ENCODE results near the gene HOXB3.

Gene HOXB3

GRCh38 chr17:48569674-48570324 lies 20.2 kb downstream of the HOXB3 start:
- no peak for DNase-seq (ENCODE audit: low spot score)

GRCh38 chr17:48569240-48569582 lies 20.8 kb downstream of the HOXB3 start:
- DNase-seq (ENCODE audit: low spot score) = no peak

DNA sequence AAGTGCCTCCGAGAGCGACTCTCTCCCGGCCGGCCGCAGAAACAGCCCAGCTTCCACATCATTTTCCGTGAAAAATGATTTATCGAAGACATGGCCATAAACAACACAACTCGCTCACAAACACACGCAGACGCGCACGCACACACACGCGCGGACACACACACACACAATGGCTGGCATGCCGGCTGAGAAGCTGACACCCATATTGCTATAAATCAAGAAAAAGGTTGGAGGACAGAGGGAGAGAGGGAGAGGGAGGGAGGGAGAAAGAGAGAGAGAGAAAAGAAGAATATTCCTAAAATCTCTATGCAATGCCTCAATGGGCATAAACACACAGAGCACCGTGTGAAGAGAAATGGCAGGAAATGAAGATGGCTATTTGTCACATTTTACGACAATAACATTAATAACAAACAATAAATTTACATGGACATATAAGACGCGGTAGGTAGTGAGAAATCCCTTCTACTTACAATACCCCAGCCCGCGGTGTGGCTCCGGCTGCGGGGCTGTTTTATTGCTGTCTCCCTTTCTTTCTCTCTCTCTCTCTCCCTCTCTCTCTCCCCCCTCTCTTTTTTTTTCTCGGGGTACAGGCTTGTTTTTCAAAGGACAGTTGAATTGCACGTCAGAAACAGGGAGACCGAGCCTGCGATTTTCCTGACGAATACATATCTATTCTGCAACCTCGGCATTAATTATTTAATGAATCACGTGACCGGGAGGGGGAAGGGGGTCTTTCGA lies 21.4 kb downstream of the HOXB3 start:
- DNase-seq (ENCODE audit: low spot score) = no peak

- no peak for DNase-seq (ENCODE audit: low spot score)
Measured at GRCh38 chr17:48567646-48568354, 22.2 kb downstream of the HOXB3 start.

DNA sequence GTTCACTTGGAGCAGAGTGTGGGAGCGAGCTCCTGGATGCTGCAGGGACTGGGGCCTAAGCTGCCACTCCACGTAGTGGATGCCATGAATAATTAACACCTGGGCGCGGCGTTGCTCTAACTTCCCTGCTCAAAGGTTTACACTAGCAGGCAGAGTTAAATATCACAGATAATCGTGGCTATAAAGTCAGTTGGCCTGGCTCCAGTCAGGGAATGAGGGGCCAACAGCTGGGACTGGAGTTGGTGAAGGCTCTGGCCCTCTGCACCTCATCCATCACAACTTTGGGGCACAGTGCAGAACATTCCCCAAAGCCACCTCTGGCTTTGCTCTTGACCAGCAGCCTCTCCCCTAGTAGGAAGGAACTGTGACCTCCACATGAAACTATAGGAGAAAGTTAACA lies 22.8 kb downstream of the HOXB3 start:
- DNase-seq (ENCODE audit: low spot score) = no peak

GRCh38 chr17:48566717-48567116 lies 23.3 kb downstream of the HOXB3 start:
- no peak for DNase-seq (ENCODE audit: low spot score)

DNA sequence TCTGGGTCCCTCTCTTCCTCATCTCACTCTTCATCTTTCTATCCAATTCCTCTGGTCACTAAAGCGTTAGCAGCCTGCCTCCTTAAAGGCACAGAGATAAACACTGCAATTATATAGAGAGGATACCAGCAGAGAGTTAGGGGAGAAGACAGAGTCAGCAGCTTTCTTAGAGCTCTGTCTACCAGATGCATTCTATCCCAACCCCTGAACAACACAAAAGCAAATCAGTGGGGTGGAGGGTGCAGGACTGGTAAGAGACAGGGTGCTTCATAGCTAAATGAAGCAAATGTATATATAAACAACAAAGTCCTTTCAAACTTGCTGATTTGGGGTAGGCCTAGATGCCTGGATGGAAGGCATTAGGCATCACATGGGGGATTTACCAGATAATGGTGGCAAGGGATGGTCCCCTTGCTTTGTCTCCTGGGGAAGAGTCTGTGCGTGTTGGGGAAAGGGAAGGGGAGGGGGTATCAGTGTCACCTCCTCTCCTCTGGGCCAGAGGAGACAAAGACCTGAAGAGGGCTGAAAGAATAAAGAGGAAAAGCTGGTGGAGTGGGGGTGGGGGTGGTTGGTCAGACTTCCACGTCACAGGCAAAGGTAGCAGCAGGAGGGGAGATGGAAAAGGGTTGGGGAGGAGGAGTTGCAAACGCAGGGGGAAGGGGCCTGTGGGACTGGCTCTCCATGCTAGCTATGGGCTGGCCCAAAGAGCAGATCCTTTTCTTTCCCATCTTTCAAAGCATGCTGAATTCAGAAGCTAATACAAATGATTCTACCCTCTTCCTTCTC lies 23.9 kb downstream of the HOXB3 start:
- DNase-seq (ENCODE audit: low spot score) = no peak

- no peak for DNase-seq (ENCODE audit: low spot score)
Measured at GRCh38 chr17:48565022-48565554, 25.0 kb downstream of the HOXB3 start.

DNA sequence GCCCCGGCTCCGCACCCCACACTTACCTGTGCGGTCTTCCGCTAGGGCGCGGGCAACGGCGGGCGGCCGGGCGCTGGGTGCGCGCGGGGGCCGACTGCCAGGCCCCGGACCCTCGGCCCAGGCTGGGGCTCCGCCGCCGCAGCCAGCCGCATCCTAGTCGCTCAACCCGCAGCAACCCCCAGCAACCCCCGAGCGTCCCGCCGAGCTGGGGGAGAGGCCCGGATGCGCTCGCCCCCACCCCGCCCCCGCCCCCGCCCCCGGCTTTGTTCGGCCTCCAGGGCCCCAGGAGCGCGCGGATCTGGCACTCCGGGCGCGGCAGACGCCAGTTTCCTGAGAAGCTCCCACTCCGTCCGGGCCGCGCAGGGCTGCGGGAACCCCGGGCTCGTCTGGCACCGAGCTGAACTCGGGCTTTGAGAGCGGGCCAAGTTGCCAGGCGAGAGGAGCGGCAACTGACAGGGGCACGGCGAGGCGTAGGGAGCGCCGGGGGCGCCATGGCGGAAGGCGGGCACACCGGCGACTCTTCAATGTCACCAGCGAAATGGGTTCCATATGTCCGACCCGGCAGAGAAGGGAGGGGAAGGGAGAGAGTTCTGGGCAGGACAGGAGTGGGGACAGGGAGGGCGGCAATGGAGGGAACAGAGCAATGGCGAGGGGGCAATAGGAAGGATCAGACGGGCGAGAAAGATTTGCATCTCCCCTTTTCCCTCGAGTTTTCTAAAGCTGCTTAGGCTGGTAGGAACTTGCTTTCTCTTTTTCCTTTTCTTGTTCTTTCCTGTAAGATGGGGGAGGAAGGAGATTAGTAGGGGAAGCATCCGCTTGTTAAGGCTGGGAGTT lies 25.6 kb downstream of the HOXB3 start:
- no peak for DNase-seq (ENCODE audit: low spot score)

GRCh38 chr17:48563867-48564187 lies 26.2 kb downstream of the HOXB3 start:
- no peak for DNase-seq (ENCODE audit: low spot score)

DNA sequence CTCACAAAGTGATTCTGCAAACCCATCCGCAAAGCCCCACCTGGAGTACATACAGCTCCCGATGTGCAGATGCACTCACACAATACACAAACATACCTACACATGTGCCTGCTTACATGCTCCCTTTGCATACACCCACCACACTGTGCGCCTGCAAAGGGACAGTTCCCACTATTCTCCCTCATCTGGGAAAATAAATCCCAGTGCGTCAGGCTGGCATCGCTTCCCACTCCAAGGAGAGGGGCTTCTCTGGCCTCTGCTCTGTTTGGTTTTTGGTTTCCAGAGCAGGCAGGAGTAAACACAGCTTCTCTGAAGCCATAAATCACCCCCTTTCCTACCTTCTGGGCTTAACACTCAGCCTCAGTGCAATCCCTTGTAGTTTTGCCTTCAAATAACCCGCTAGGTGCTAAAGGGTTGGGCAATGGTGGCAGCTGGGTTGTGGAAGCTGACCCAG lies 26.6 kb downstream of the HOXB3 start:
- DNase-seq (ENCODE audit: low spot score) = no peak

- DNase-seq (ENCODE audit: low spot score) = no peak
Measured at GRCh38 chr17:48562934-48563333, 27.1 kb downstream of the HOXB3 start.

- no peak for DNase-seq (ENCODE audit: low spot score)
Measured at GRCh38 chr17:48561884-48562810, 27.9 kb downstream of the HOXB3 start.

- DNase-seq (ENCODE audit: low spot score) = no peak
Measured at GRCh38 chr17:48559840-48560817, 29.9 kb downstream of the HOXB3 start.

DNA sequence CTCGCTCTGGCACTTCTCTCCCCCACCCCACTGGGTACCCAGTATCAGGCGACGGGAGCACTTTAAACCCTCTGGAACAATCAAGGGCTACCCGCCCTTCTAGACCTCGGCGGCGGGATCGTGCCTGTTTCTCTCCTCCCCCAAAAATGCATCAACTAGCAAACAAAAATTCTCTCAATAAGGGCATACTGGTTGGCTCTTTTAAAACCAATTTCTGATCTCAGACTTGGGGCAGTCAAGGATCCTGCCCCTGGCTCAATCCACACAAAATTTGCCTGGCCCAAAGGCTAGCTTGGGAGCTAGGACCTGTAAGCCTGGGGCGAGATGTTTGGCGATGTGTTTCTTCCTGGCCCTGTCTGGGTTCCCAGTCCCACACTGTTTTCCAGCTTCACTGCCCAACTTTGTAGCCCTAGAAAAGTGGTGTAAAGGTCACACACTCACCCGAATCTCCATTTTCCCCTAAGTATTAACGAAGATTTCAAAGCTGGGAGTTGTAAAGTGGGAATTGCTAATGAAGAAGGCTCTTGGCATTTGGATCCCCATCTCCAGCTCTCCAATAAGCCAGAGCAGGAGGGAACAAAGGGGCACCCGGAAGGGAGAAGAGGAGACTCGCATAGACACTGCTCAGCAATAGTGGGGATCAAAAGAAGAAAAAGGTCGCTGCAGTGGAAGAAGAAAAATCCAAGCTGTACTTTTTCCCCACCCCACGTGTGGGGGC lies 30.8 kb downstream of the HOXB3 start:
- DNase-seq (ENCODE audit: low spot score) = no peak

DNA sequence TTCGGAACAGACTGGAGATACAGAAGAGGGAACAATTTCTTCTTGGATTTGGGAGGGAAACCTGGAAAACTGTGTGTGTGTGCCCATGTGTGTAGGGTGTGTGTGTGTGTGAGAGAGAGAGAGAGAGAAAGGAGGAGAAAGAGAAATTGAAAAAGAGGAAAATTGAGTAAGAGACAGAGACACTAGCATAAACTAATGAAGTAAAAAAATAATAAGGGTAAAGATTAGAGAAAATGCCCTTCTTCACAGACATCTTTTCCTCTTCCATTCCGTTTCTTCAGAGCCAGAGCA lies 31.3 kb downstream of the HOXB3 start:
- no peak for DNase-seq (ENCODE audit: low spot score)

- DNase-seq (ENCODE audit: low spot score) = no peak
Measured at GRCh38 chr17:48558057-48558830, 31.8 kb downstream of the HOXB3 start.

Measured in iPS-NIHi11 (cell line).